ENCODE measurements around the gene IL25. TPM values are rescaled to one million over a fixed set of nuclear protein-coding genes. Genes with fewer than 3 reads are reported as not detected.

IL25 gene
- total and polyA plus RNA-seq, 7 donors, result not detected

DNA sequence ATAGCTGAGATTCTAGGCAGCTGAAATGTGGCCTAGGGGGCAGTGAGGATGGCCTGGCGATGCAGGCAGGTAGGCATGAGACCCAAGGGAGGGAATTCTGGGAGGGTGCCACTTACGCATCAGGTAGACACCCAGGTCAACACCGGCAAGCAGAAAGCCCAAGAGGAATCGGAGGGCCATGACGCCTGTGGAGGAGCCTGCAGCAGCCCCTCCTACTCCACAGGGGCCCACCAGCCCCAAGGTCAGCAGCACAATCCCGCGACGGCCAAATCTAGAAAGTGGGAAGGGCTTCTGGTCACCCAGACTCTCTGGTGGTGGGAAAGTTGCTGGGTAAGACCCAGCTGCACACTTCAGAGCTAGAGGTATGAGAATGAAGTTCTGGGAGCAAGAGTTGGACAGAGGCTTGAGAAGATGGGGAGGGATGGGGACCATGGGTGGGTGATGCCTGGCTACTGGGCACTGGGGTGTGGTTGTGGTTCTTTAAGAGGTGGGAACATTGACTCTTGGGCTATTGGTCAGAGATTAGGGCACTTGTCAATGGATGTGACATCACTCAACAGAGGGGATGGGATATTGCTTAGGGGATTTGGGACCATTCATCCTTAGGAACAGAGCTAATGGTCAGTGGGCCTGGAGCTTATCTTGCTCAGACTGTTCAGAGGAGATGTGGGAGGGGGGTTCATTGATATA is 23.3 kb upstream of the IL25 start:
- H3K4me3 ChIP-seq, result no peak overlapping the region
- TF ChIP-seq, protein P1, sequence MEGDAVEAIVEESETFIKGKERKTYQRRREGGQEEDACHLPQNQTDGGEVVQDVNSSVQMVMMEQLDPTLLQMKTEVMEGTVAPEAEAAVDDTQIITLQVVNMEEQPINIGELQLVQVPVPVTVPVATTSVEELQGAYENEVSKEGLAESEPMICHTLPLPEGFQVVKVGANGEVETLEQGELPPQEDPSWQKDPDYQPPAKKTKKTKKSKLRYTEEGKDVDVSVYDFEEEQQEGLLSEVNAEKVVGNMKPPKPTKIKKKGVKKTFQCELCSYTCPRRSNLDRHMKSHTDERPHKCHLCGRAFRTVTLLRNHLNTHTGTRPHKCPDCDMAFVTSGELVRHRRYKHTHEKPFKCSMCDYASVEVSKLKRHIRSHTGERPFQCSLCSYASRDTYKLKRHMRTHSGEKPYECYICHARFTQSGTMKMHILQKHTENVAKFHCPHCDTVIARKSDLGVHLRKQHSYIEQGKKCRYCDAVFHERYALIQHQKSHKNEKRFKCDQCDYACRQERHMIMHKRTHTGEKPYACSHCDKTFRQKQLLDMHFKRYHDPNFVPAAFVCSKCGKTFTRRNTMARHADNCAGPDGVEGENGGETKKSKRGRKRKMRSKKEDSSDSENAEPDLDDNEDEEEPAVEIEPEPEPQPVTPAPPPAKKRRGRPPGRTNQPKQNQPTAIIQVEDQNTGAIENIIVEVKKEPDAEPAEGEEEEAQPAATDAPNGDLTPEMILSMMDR (IDR thresholded peaks at IDR 0.05), result no peak
- no peak for TF ChIP-seq POLR2A (IDR thresholded peaks at IDR 0.05)
- no peak for TF ChIP-seq EP300 (IDR thresholded peaks at IDR 0.05)
- no peak for TF ChIP-seq POLR2AphosphoS5 (IDR thresholded peaks at IDR 0.05)
- H3K36me3 ChIP-seq, result no peaks in the 10 kb centered on the region
- peaks cover 0 to 4% (median 3%) of the 10 kb centered on the region in 3 donors for H3K27me3 ChIP-seq
- DNase-seq, result no peak
- H3K27ac ChIP-seq, result no peak overlapping the region
- 91% methylated on average over 8 of the region's 8 CpGs for WGBS, 2 donors
- peaks cover 0 to 18% (median 15%) of the 10 kb centered on the region in 4 donors for H3K4me1 ChIP-seq
- no peaks in the 10 kb centered on the region for H3K9me3 ChIP-seq
- intact Hi-C loops (cut with DNase I), result no loop called here

DNA sequence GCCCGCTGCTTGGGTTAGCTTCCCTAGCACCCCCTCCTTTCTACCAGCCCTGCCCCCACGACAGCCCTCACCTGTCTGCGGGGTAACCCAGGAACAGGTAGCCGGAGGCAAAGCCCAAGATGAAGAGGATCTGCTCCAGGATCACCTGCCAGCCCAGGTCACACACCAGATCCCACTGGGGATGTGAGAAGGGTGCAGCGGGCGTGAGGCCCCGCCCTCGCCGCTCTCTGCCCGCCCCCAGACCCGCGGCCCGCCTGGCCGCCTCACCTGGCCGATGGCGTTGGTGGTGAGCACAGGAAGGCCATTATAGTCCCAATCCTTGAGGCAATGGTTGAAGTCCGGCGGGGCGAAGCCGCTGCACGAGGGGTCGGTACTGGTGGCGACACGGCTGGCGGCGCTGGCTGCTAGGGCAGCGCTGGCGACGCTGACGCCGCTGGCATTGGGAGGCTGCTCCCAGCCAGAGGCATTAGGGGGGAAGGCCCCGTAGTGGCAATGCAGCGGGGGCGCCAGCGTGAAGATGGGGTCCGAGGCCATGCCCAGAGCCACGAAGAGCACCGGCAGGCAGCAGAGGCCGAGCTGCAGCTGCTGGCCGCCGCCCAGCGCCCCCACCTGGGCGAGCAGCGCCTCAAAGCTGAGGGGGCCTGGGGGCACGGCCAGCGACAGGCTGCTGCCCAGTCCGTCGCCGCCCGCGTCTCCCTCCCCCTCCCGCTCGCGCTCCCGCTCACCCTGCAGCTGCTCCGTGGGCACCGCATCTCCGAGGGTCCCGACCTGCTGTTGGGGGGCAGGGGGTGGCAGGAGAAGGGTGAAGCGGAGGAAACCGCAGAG is 20.7 kb upstream of the IL25 start:
- TF ChIP-seq EP300 (IDR thresholded peaks at IDR 0.05), result no peak
- no peak for TF ChIP-seq POLR2AphosphoS5 (IDR thresholded peaks at IDR 0.05)
- no peak for TF ChIP-seq POLR2A (IDR thresholded peaks at IDR 0.05)
- TF ChIP-seq, protein P1 (IDR thresholded peaks at IDR 0.05), result no peak
- Histone ChIP-seq H3K9me3 (no peaks in the 10 kb centered on the region), H3K36me3 (peaks cover 0 to 5% (median 0%) of the 10 kb centered on the region in 4 donors), H3K27me3 (peaks cover 0 to 4% (median 3%) of the 10 kb centered on the region in 3 donors), H3K27ac (peak overlapping the region; percentile 68 to 84 (median 72)), H3K4me3 (peak overlapping the region; percentile 48 to 70 (median 69)), H3K4me1 (peaks cover 0 to 18% (median 15%) of the 10 kb centered on the region in 4 donors)
- WGBS, 2 donors, result 10 to 13% methylated on average over 61 of the region's 61 CpGs
- intact Hi-C loops (cut with DNase I), result loop anchor here (2.0 kb wide), 1 partner anchor 15 kb away; no protein-coding TSS in a partner anchor
- DNase-seq, result no peak

DNA sequence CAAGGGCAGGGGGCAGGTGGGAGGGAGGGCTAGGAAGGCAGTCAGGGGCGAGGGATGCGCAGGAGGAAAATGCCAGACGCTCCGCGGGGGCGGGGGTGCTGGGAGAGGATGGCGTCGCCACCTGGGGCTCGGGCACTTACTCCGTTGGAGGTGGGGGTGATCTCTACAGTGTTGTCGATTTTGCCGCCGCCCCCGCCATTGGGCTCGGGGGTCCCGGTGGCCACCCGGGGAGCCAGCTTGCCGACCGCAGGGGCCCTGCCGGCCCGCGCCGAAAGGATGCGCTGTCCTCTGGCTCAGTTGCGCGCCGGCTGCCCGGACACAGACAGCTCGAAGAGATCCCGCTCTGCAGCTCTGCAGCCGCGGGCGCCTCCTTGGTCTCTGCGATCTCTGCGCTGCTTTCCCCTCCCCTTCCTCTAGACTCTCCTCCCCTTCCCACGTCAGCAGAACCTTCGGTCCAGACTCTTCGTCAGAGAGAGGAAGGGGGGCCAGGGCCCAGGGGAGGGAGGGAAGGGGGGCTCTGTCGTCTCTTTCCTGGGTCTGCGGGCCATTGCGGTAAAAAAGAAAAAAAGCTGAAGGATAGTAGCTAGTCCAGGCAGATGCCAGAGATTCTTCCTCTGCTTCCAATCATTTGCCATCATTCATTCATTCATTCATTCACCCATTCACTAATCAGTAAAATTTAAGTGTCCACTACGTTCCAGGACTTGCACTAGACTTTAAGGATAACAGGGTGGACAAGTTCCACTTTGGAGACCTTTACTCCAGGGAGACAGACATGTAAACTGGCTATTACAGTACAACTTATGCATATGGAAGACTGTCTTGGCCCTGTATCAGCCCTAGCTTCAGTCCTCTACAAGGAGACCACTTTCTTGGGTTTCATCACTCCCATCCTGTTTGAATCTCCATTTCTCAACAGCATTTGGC is 19.8 kb upstream of the IL25 start, which contains the start of gene SLC22A17:
SLC22A17 (minus strand) TSS at position 382 of the 927 bp plus-strand sequence.
- Histone ChIP-seq H3K4me3 (peak within 1 kb of the TSS; percentile 48 to 70 (median 69)), H3K36me3 (peaks cover 4 to 14% (median 6%) of the 10 kb centered on the region in 4 donors), H3K27me3 (peaks cover 0 to 4% (median 3%) of the 10 kb centered on the region in 3 donors), H3K9me3 (no peaks in the 10 kb centered on the region), H3K27ac (peak within 1 kb of the TSS; percentile 68 to 84 (median 72)), H3K4me1 (peaks cover 0 to 18% (median 15%) of the 10 kb centered on the region in 4 donors)
- TF ChIP-seq POLR2AphosphoS5 (IDR thresholded peaks at IDR 0.05) (peak; percentile 87 to 98 (median 90)), POLR2A (IDR thresholded peaks at IDR 0.05) (peak; percentile 50 to 70)
- TF ChIP-seq, protein P1 (IDR thresholded peaks at IDR 0.05), result no peak
- 1% methylated on average over 42 of the region's 42 CpGs for WGBS, 2 donors
- intact Hi-C loops (cut with DNase I), result loop anchor here (2.0 kb wide), 1 partner anchor 14 kb away; no protein-coding TSS in a partner anchor
- peak; percentile 94 for DNase-seq

DNA sequence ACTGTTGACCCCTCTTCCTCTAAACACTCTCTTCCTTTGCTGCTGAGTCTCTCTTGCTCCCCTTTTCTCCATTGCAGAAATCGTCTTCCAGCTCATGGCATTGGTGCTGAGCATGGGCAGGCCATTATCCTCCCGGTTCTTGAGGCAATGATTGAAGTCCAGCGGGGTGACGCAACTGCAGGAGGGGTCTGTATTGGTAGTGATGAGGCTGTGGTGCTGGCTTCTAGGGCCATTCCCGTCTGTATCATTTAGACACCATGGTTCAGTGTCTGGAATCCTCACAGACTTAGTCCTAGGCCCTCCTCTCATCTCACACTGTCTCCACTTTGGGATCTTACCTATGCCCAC is 19.2 kb upstream of the IL25 start:
- Histone ChIP-seq H3K36me3 (peaks cover 4 to 15% (median 6%) of the 10 kb centered on the region in 4 donors), H3K9me3 (no peaks in the 10 kb centered on the region), H3K4me1 (peaks cover 0 to 18% (median 15%) of the 10 kb centered on the region in 4 donors), H3K27ac (peak overlapping the region; percentile 68 to 84 (median 72)), H3K27me3 (peaks cover 0 to 4% (median 3%) of the 10 kb centered on the region in 3 donors), H3K4me3 (no peak overlapping the region)
- TF ChIP-seq POLR2A (IDR thresholded peaks at IDR 0.05) (no peak), EP300 (IDR thresholded peaks at IDR 0.05) (no peak), POLR2AphosphoS5 (IDR thresholded peaks at IDR 0.05) (no peak)
- TF ChIP-seq, protein P1 (IDR thresholded peaks at IDR 0.05), result no peak
- 73 to 77% methylated on average over 5 of the region's 5 CpGs for WGBS, 2 donors
- intact Hi-C loops (cut with DNase I), result loop anchor here (2.0 kb wide), 1 partner anchor 13 kb away; no protein-coding TSS in a partner anchor
- DNase-seq, result no peak
